ENCODE results near the gene WDR49. TPM values are rescaled to one million over a fixed set of nuclear protein-coding genes. Genes with fewer than 3 reads are reported as not detected.

WDR49 gene
- 0.25 TPM in 1 of 2 replicates, not detected in the other for total RNA-seq (ENCODE audit: low replicate concordance)

DNA sequence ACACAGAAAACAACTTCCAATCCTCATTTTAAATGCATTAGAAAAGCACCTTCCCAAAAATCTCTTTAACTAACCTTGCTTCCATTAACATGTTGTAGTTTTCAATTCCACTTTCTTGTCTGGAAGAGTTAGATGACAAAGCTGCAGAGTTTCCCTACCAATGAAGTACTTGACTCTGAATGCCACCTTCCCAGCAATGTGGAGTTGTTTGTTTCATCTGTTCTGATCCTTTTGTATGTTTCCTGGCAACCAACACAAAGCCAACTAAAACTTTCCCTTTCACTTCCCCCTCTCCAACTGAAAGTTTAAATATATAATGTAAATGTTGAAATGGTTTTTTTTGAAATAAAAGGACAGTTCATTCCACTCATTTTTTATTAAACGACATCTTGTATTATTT, at the start of gene WDR49:
WDR49 (minus strand) TSS at position 183 of the 400 bp plus-strand sequence. CDS start 517 bp downstream, outside the sequence.
- Mint-ChIP-seq H3K27me3 (ENCODE audit: insufficient read depth, low read depth) (no peaks in the 10 kb centered on the region), H3K27ac (peak within 1 kb of the TSS; percentile 99), H3K9me3 (no peaks in the 10 kb centered on the region), H3K4me1 (peaks cover 46% of the 10 kb centered on the region), H3K36me3 (peaks cover 15% of the 10 kb centered on the region), H3K4me3 (peak within 1 kb of the TSS; percentile 68)
- Histone ChIP-seq H3K79me2 (ENCODE audit: low read depth) (no peaks in the 10 kb centered on the region), H3K27ac (no peak within 1 kb of the TSS), H3F3A (ENCODE audit: low read depth) (peaks cover 14% of the 10 kb centered on the region), H3K4me3 (no peak within 1 kb of the TSS), H2AFZ (replicated peaks) (no peak within 1 kb of the TSS), H3K27me3 (no peaks in the 10 kb centered on the region), H3K9ac (no peak within 1 kb of the TSS), H4K20me1 (ENCODE audit: low read depth) (peaks cover 3% of the 10 kb centered on the region), H3K4me1 (peaks cover 27% of the 10 kb centered on the region), H3K9me3 (ENCODE audit: low read depth) (no peaks in the 10 kb centered on the region), H3K4me2 (peak within 1 kb of the TSS; percentile 55), H3K36me3 (no peaks in the 10 kb centered on the region)
- TF ChIP-seq EZH2phosphoT487 (IDR thresholded peaks at IDR 0.05), result no peak
- TF ChIP-seq, protein P1, sequence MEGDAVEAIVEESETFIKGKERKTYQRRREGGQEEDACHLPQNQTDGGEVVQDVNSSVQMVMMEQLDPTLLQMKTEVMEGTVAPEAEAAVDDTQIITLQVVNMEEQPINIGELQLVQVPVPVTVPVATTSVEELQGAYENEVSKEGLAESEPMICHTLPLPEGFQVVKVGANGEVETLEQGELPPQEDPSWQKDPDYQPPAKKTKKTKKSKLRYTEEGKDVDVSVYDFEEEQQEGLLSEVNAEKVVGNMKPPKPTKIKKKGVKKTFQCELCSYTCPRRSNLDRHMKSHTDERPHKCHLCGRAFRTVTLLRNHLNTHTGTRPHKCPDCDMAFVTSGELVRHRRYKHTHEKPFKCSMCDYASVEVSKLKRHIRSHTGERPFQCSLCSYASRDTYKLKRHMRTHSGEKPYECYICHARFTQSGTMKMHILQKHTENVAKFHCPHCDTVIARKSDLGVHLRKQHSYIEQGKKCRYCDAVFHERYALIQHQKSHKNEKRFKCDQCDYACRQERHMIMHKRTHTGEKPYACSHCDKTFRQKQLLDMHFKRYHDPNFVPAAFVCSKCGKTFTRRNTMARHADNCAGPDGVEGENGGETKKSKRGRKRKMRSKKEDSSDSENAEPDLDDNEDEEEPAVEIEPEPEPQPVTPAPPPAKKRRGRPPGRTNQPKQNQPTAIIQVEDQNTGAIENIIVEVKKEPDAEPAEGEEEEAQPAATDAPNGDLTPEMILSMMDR (IDR thresholded peaks at IDR 0.05), result no peak
- no peak for TF ChIP-seq EZH2 (IDR thresholded peaks at IDR 0.05)
- peak; percentile 44 for DNase-seq (ENCODE audit: low spot score)

GRCh38 chr3:167700926-167701325, 47.2 kb upstream of the WDR49 start:
- Histone ChIP-seq H3K9me3 (ENCODE audit: low read depth) (no peaks in the 10 kb centered on the region), H3K4me1 (no peaks in the 10 kb centered on the region), H3K79me2 (ENCODE audit: low read depth) (peaks cover 19% of the 10 kb centered on the region), H3K36me3 (peaks cover 8% of the 10 kb centered on the region), H3K4me2 (no peak overlapping the region), H3K27ac (no peak overlapping the region), H2AFZ (replicated peaks) (no peak overlapping the region), H3K9ac (no peak overlapping the region), H4K20me1 (ENCODE audit: low read depth) (peaks cover 4% of the 10 kb centered on the region), H3F3A (ENCODE audit: low read depth) (no peaks in the 10 kb centered on the region), H3K4me3 (no peak overlapping the region), H3K27me3 (no peaks in the 10 kb centered on the region)
- no peak overlapping the region for H3K27ac Mint-ChIP-seq
- TF ChIP-seq EZH2phosphoT487 (IDR thresholded peaks at IDR 0.05), result no peak
- TF ChIP-seq EZH2 (IDR thresholded peaks at IDR 0.05), result no peak
- TF ChIP-seq, protein P1 (IDR thresholded peaks at IDR 0.05), result no peak
- peaks cover 9% of the 10 kb centered on the region for H3K36me3 Mint-ChIP-seq
- no peak overlapping the region for H3K4me3 Mint-ChIP-seq
- no peaks in the 10 kb centered on the region for H3K4me1 Mint-ChIP-seq
- DNase-seq (ENCODE audit: low spot score), result no peak
- H3K27me3 Mint-ChIP-seq (ENCODE audit: insufficient read depth, low read depth), result no peaks in the 10 kb centered on the region
- no peaks in the 10 kb centered on the region for H3K9me3 Mint-ChIP-seq

- Mint-ChIP-seq H3K4me3 (no peak overlapping the region), H3K4me1 (no peaks in the 10 kb centered on the region), H3K9me3 (no peaks in the 10 kb centered on the region), H3K27me3 (ENCODE audit: insufficient read depth, low read depth) (no peaks in the 10 kb centered on the region), H3K27ac (no peak overlapping the region), H3K36me3 (peaks cover 9% of the 10 kb centered on the region)
- H3K4me2 ChIP-seq, result no peak overlapping the region
- no peak overlapping the region for H3K4me3 ChIP-seq
- H3K9me3 ChIP-seq (ENCODE audit: low read depth), result no peaks in the 10 kb centered on the region
- peaks cover 4% of the 10 kb centered on the region for H4K20me1 ChIP-seq (ENCODE audit: low read depth)
- no peaks in the 10 kb centered on the region for H3F3A ChIP-seq (ENCODE audit: low read depth)
- H3K27me3 ChIP-seq, result no peaks in the 10 kb centered on the region
- no peak for DNase-seq (ENCODE audit: low spot score)
- peaks cover 14% of the 10 kb centered on the region for H3K36me3 ChIP-seq
- TF ChIP-seq EZH2phosphoT487 (IDR thresholded peaks at IDR 0.05) (no peak), EZH2 (IDR thresholded peaks at IDR 0.05) (no peak)
- TF ChIP-seq, protein P1 (IDR thresholded peaks at IDR 0.05), result no peak
- no peak overlapping the region for H3K27ac ChIP-seq
- peaks cover 19% of the 10 kb centered on the region for H3K79me2 ChIP-seq (ENCODE audit: low read depth)
- H2AFZ ChIP-seq (replicated peaks), result no peak overlapping the region
- H3K9ac ChIP-seq, result no peak overlapping the region
- no peaks in the 10 kb centered on the region for H3K4me1 ChIP-seq
Observed at GRCh38 chr3:167700046-167700445, 46.3 kb upstream of the WDR49 start.
